ENCODE measurements around the gene CSH2. TPM values are rescaled to one million over a fixed set of nuclear protein-coding genes. Genes with fewer than 3 reads are reported as not detected.
A peak's percentile ranks its signal among the peaks of the same experiment; 100 is the strongest.

CSH2 gene
- total and polyA plus RNA-seq, 9 of the 15 experiments (the other 6 are each of a cell fraction or from before 2014, with no cell fraction given) = not detected

DNA sequence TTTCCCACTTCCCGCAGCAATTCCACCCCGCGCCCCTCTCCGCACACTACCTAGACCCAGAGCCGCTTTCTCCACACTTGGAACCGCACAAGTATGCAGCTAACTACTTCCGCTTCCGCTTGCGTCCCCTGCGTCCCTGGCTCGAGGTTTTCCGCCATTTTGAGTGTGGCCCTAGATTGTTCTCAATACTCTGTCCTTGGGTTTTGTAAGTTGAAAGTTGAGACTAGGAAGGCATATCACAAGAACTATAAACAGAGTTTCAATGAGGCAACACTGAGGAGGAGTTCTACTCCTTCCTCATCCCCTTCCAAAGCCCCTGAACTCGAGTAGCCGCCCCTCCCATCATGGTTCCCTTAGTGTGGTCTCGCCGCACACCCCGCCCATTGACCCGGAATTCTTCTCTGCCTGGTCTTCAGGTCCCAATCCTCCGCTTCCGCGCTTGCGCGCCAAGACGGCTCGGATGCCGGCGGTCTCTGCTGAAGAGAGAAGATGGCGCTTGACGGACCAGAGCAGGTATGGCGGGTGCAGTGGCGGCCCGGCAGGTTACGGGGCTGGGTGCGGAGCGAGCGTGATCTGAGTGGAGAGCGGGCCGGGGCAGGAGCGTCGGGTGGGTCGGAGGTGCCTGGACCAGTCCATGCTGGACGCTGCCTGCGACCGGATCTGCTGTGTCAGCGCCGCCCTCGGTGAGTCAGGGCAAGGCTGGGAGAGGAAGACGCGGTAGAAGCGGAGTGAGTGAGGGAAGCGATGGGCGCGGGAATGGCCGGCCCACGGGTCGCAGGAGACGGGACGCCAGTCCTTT lies 46.3 kb downstream of the CSH2 start, which contains the start of the genes FTSJ3 and PSMC5 (continued):
- TF ChIP-seq MNT (conservative IDR thresholded peaks at IDR 0.05) (peak; percentile 82 to 87), HDAC8 (tag; IDR thresholded peaks at IDR 0.05) (no peak), NRF1 (conservative IDR thresholded peaks at IDR 0.05 in 1 of 2, IDR thresholded peaks at IDR 0.05 in 1 of 2) (peak; percentile 90 to 92), NR2C1 (IDR thresholded peaks at IDR 0.05) (peak; percentile 100), NR2C1 (tag; IDR thresholded peaks at IDR 0.05) (peak; percentile 100), NR2C2 (CRISPR knock-in tag; IDR thresholded peaks at IDR 0.05) (peak; percentile 98), NR2C2 (tag; IDR thresholded peaks at IDR 0.05) (peak; percentile 100), ATF1 (CRISPR knock-in tag; IDR thresholded peaks at IDR 0.05) (no peak), ATF1 (tag; IDR thresholded peaks at IDR 0.05) (peak; percentile 93), MAFK (IDR thresholded peaks at IDR 0.05; ENCODE audit: low read length) (peak; percentile 74), TAF7 (tag; IDR thresholded peaks at IDR 0.05) (peak; percentile 79), ZNF76 (CRISPR knock-in tag; IDR thresholded peaks at IDR 0.05; ENCODE audit: borderline replicate concordance) (0 out of 2 replicates have a peak, but pooled peaks have one; percentile 13), ELF2 (CRISPR knock-in tag; IDR thresholded peaks at IDR 0.05) (peak; percentile 89), ETV5 (CRISPR knock-in tag; IDR thresholded peaks at IDR 0.05; ENCODE audit: low read depth) (peak; percentile 98), CTBP1 (IDR thresholded peaks at IDR 0.05; ENCODE audit: borderline replicate concordance) (peak; percentile 69), HOXB6 (CRISPR knock-in tag; IDR thresholded peaks at IDR 0.05; ENCODE audit: borderline replicate concordance) (no peak), NCOA1 (IDR thresholded peaks at IDR 0.05; ENCODE audit: low read depth) (peak; percentile 50; the same call in 1 of the 2 replicates), ZBTB26 (CRISPR knock-in tag; IDR thresholded peaks at IDR 0.05) (0 out of 2 replicates have a peak, but pooled peaks have one; percentile 68), CCNT2 (IDR thresholded peaks at IDR 0.05; ENCODE audit: borderline replicate concordance, extremely low read depth, insufficient read length, low read depth, low read length) (peak; percentile 46), SOX6 (IDR thresholded peaks at IDR 0.05) (peak; percentile 20; the same call in 1 of the 2 replicates), IFI16 (CRISPR knock-in tag; IDR thresholded peaks at IDR 0.05) (no peak), ZBTB1 (CRISPR knock-in tag; IDR thresholded peaks at IDR 0.05; ENCODE audit: borderline replicate concordance, low read depth) (peak; percentile 71; the same call in 1 of the 2 replicates), SMAD2 (IDR thresholded peaks at IDR 0.05; ENCODE audit: low read depth, low read length) (no peak), RBM22 (IDR thresholded peaks at IDR 0.05; ENCODE audit: low read depth, low read length, poor library complexity, severe bottlenecking) (peak; percentile 71), ELF4 (CRISPR knock-in tag; IDR thresholded peaks at IDR 0.05) (0 out of 2 replicates have a peak, but pooled peaks have one; percentile 10)
- TF ChIP-seq, protein P1, sequence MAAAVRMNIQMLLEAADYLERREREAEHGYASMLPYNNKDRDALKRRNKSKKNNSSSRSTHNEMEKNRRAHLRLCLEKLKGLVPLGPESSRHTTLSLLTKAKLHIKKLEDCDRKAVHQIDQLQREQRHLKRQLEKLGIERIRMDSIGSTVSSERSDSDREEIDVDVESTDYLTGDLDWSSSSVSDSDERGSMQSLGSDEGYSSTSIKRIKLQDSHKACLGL (CRISPR knock-in tag; IDR thresholded peaks at IDR 0.05; ENCODE audit: borderline replicate concordance, poor library complexity, severe bottlenecking) = peak; percentile 45

All from K562 (cell line).